HepG2 (cell line): Measurements from ENCODE around the gene STIM1. TPM values are rescaled to one million over a fixed set of nuclear protein-coding genes. Genes with fewer than 3 reads are reported as not detected.

Experiments
- ASH2L ChIP-seq: fragments of 300-600, 200-600 bp; sonication (generic); IDR thresholded peaks from 2 replicates; pipeline ENCODE4 v1.7.0; 2017; ENCODE audit warnings: low read depth, mild to moderate bottlenecking, moderate library complexity, mixed read lengths, low read length; ENCODE audit not compliant: insufficient read length
- CSRNP1 ChIP-seq: sonication (generic); formaldehyde crosslinking; IDR thresholded peaks from 2 replicates; pipeline ENCODE4 v1.8.1; 2023; ENCODE audit warnings: mild to moderate bottlenecking, missing genetic modification reagents
- HOXD1 ChIP-seq: sonication (generic); formaldehyde crosslinking; IDR thresholded peaks from 2 replicates; pipeline ENCODE4 v1.5.0; 2020; ENCODE audit warnings: missing genetic modification reagents
- NFAT5 ChIP-seq: sonication (generic); formaldehyde crosslinking; IDR thresholded peaks from 2 replicates; pipeline ENCODE4 v1.4.0; 2020; ENCODE audit warnings: missing genetic modification reagents
- PHF21A ChIP-seq: sonication (generic); formaldehyde crosslinking; IDR thresholded peaks from 2 replicates; pipeline ENCODE4 v1.5.0; 2020; ENCODE audit warnings: mild to moderate bottlenecking, missing genetic modification reagents
- SOX6 ChIP-seq, 2 experiments: fragments of 450-650 bp in 1 of 2; sonication (generic) in 1 of 2; formaldehyde crosslinking in 1 of 2; IDR thresholded peaks; 2 replicates each; pipeline versions ENCODE4 v1.4.0 to v1.6.1; 2017 to 2020; ENCODE audit warnings: antibody characterized with exemption in 1 of 2, mild to moderate bottlenecking in 1 of 2, missing genetic modification reagents in 1 of 2
- ZBTB7B ChIP-seq: sonication (generic); formaldehyde crosslinking; IDR thresholded peaks from 2 replicates; pipeline ENCODE4 v1.4.0; 2020; ENCODE audit warnings: missing genetic modification reagents
- ZNF331 ChIP-seq: sonication (generic); formaldehyde crosslinking; IDR thresholded peaks from 2 replicates; pipeline ENCODE4 v1.4.0; 2020; ENCODE audit warnings: missing genetic modification reagents
- ZNF460 ChIP-seq: sonication (generic); formaldehyde crosslinking; IDR thresholded peaks from 2 replicates; pipeline ENCODE4 v1.5.1; 2020; ENCODE audit warnings: missing genetic modification reagents, mild to moderate bottlenecking, borderline replicate concordance
- ZNF605 ChIP-seq: sonication (generic); formaldehyde crosslinking; IDR thresholded peaks from 2 replicates; pipeline ENCODE4 v1.8.0; 2022; ENCODE audit warnings: mild to moderate bottlenecking, missing genetic modification reagents
- polyA plus RNA-seq, 8 experiments: library from polyadenylated mRNA; depleted of rRNA in 3 of 8; stranded (reverse) in 7 of 8; unstranded in 1 of 8; fragments of >200 nt; fragmentation: Illumina TruSeq in 4 of 8; extraction: Trizol in 4 of 8; gene quantifications; 2 replicates each; pipeline versions ENCODE4 v1.2.1 to v1.2.3, GENCODE V29; 2011 to 2016; ENCODE audit warnings: low read depth in 4 of 8, missing spikeins in 1 of 8, mixed read lengths in 1 of 8; ENCODE audit not compliant: insufficient read depth in 1 of 8
- total RNA-seq, 5 experiments: library from RNA; depleted of rRNA; stranded (reverse); fragments of >200 nt; fragmentation: Illumina TruSeq; extraction: Trizol; gene quantifications; 2 replicates each; pipeline ENCODE4 v1.2.3, GENCODE V29; 2016; ENCODE audit warnings: low read depth in 1 of 5
- TF ChIP-seq, protein P1 (sequence below): sonication (generic); formaldehyde crosslinking; IDR thresholded peaks from one replicate; pipeline ENCODE4 v1.5.1; 2020; ENCODE audit warnings: mild to moderate bottlenecking, missing genetic modification reagents; ENCODE audit errors: not compliant biosample characterization

Gene STIM1
- total and polyA plus RNA-seq, 2 of the 13 experiments (the other 11 are each of a cell fraction or from before 2014, with no cell fraction given): 19.2 to 28.5 TPM

DNA sequence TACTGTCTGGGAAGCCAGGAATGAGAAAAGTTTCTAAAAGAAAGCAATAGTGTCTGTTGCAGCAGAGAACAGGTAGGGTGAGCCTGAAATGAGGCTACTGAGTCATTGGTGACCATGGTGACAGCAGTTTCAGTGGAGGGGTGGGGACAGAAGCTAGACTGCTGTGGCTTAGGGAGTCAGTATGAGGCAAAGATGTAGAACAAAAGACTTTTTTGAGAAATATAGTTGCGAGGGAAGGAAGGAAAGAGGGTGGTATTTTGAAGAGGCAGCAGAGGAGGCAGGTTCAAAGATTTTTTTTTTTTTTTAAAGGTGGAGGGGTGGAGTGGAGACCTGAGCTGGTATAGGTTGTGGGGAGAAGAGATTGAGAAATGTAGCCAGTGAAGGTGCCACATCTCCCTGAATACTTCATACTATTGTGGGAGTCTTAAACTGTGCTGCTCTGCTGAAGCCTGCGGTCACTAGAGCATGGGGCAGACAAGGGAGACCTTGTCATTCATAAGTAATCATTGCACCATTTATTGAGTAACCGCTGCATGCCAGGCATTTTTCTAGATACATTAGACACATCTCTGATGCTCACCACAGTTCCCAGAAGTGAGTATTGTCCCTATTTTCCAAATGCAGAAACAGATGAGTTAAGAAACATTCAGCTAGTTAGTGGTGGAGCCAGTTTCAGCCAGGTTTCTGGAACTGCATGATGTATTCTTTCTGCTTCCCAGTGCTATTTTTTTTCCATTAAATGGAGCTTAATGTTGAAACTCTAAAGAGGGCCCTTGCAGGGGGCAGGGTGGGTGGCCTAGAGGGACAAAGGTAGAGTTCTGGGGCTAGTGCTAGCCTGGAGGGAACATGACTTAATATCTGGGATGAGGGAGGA, 49.9 kb downstream of the STIM1 start (continued):
- TF ChIP-seq CSRNP1 (CRISPR knock-in tag): peak; percentile 81; the same call in 1 of the 2 replicates
- TF ChIP-seq SOX6 (IDR thresholded peaks at IDR 0.05): no peak
- TF ChIP-seq SOX6 (CRISPR knock-in tag; IDR thresholded peaks at IDR 0.05): peak; percentile 87
- no peak for TF ChIP-seq ZNF460 (CRISPR knock-in tag)
- TF ChIP-seq, protein P1, sequence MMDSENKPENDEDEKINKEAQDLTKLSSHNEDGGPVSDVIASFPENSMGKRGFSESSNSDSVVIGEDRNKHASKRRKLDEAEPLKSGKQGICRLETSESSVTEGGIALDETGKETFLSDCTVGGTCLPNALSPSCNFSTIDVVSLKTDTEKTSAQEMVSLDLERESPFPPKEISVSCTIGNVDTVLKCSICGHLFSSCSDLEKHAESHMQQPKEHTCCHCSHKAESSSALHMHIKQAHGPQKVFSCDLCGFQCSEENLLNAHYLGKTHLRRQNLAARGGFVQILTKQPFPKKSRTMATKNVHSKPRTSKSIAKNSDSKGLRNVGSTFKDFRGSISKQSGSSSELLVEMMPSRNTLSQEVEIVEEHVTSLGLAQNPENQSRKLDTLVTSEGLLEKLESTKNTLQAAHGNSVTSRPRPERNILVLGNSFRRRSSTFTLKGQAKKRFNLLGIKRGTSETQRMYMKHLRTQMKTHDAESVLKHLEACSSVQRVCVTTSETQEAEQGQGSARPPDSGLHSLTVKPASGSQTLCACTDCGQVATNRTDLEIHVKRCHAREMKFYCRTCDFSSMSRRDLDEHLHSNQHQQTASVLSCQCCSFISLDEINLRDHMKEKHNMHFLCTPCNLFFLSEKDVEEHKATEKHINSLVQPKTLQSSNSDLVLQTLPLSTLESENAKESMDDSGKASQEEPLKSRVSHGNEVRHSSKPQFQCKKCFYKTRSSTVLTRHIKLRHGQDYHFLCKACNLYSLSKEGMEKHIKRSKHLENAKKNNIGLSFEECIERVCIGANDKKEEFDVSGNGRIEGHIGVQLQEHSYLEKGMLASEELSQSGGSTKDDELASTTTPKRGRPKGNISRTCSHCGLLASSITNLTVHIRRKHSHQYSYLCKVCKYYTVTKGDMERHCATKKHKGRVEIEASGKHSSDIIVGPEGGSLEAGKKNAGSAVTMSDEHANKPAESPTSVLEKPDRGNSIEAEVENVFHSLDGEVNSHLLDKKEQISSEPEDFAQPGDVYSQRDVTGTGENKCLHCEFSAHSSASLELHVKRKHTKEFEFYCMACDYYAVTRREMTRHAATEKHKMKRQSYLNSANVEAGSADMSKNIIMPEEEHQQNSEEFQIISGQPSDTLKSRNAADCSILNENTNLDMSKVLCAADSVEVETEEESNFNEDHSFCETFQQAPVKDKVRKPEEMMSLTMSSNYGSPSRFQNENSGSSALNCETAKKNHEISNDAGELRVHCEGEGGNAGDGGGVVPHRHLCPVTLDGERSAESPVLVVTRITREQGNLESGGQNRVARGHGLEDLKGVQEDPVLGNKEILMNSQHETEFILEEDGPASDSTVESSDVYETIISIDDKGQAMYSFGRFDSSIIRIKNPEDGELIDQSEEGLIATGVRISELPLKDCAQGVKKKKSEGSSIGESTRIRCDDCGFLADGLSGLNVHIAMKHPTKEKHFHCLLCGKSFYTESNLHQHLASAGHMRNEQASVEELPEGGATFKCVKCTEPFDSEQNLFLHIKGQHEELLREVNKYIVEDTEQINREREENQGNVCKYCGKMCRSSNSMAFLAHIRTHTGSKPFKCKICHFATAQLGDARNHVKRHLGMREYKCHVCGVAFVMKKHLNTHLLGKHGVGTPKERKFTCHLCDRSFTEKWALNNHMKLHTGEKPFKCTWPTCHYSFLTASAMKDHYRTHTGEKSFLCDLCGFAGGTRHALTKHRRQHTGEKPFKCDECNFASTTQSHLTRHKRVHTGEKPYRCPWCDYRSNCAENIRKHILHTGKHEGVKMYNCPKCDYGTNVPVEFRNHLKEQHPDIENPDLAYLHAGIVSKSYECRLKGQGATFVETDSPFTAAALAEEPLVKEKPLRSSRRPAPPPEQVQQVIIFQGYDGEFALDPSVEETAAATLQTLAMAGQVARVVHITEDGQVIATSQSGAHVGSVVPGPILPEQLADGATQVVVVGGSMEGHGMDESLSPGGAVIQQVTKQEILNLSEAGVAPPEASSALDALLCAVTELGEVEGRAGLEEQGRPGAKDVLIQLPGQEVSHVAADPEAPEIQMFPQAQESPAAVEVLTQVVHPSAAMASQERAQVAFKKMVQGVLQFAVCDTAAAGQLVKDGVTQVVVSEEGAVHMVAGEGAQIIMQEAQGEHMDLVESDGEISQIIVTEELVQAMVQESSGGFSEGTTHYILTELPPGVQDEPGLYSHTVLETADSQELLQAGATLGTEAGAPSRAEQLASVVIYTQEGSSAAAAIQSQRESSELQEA (CRISPR knock-in tag): no peak
- TF ChIP-seq ZBTB7B: 0 out of 2 replicates have a peak, but pooled peaks have one; percentile 43
- TF ChIP-seq PHF21A (CRISPR knock-in tag): peak; percentile 71; the same call in 1 of the 2 replicates
- TF ChIP-seq ZNF605 (CRISPR knock-in tag): 0 out of 2 replicates have a peak, but pooled peaks have one; percentile 53
- no peak for TF ChIP-seq HOXD1
- TF ChIP-seq NFAT5 (CRISPR knock-in tag): no peak
- peak; percentile 91 for TF ChIP-seq ZNF331 (CRISPR knock-in tag)
- peak; percentile 54 for TF ChIP-seq ASH2L
